H1 (cell line): ENCODE measurements around the gene ZFP57. TPM values are rescaled to one million over a fixed set of nuclear protein-coding genes. Genes with fewer than 3 reads are reported as not detected.
A peak's percentile ranks its signal among the peaks of the same experiment; 100 is the strongest.

Experiments
- CTCF ChIA-PET: fragments of 300-600 bp; sonication (Branson Sonifier 250); formaldehyde crosslinking; loops from one replicate; lab custom pipeline; 2021; ENCODE audit not compliant: partially characterized antibody; lab: Charles Lee
- POLR2A ChIA-PET: fragments of 300-600 bp; sonication (Branson Sonifier 250); formaldehyde crosslinking; loops from one replicate; lab custom pipeline; 2021; ENCODE audit warnings: inconsistent platforms; ENCODE audit not compliant: partially characterized antibody; lab: Charles Lee
- DNase-seq, 2 experiments: peaks; one replicate each; pipeline versions ENCODE4 v3.0.0 to v3.0.0-alpha.2; 2010 to 2022; ENCODE audit warnings: low spot score in 2 of 2, low read depth in 1 of 2, mixed read lengths in 1 of 2
- FAIRE-seq: peaks from 2 replicates; lab custom pipeline; 2011; peaks lifted over from hg19 to GRCh38; lab: Jason Lieb, UNC
- H2AFZ ChIP-seq: 2 replicates; pipeline ENCODE4 v1.8.1; 2012; ENCODE audit warnings: low read length, inconsistent platforms
- H2AK5ac ChIP-seq: 2 replicates; pipeline ENCODE4 v1.6.1; 2013; ENCODE audit warnings: low read depth, low read length
- H2BK120ac ChIP-seq: replicated peaks from 2 replicates; pipeline ENCODE3; 2013; ENCODE audit warnings: low read depth, low read length, inconsistent platforms
- H2BK12ac ChIP-seq: 2 replicates; pipeline ENCODE4 v1.6.1; 2013; ENCODE audit warnings: low read depth, low read length
- H2BK15ac ChIP-seq: 2 replicates; pipeline ENCODE4 v1.6.1; 2013; ENCODE audit warnings: low read length
- H2BK20ac ChIP-seq: 2 replicates; pipeline ENCODE4 v1.6.1; 2013; ENCODE audit warnings: low read length
- H2BK5ac ChIP-seq: 2 replicates; pipeline ENCODE4 v1.6.1; 2013; ENCODE audit warnings: low read depth, low read length
- H3K14ac ChIP-seq: 2 replicates; pipeline ENCODE4 v1.6.1; 2013; ENCODE audit warnings: inconsistent platforms; ENCODE audit not compliant: insufficient read length
- H3K18ac ChIP-seq: 2 replicates; pipeline ENCODE4 v1.6.1; 2013; ENCODE audit warnings: low read length; ENCODE audit errors: extremely low read depth
- H3K23ac ChIP-seq: 2 replicates; pipeline ENCODE4 v1.6.1; 2013; ENCODE audit warnings: inconsistent platforms; ENCODE audit not compliant: insufficient read length
- H3K23me2 ChIP-seq: 2 replicates; pipeline ENCODE4 v1.6.1; 2013; ENCODE audit warnings: low read depth, low read length
- H3K27ac ChIP-seq: 2 replicates; pipeline ENCODE4 v1.6.1; 2011; ENCODE audit warnings: low read depth, low read length, inconsistent platforms
- H3K27me3 ChIP-seq, 4 experiments: replicated peaks in 1 of 4; 1 replicate in 1 of 4; 2 replicates in 3 of 4; pipeline versions ENCODE4 v1.6.1 to v1.8.1; 2011 to 2013; ENCODE audit warnings: low read length in 3 of 4, mild to moderate bottlenecking in 3 of 4, inconsistent platforms in 2 of 4, mixed read lengths in 2 of 4, moderate library complexity in 1 of 4; ENCODE audit not compliant: control insufficient read depth in 3 of 4, insufficient read depth in 3 of 4; ENCODE audit errors: extremely low read depth in 1 of 4
- H3K36me3 ChIP-seq, 4 experiments: 2 replicates each; pipeline versions ENCODE4 v1.6.1 to v1.8.1; 2011 to 2013; ENCODE audit warnings: mild to moderate bottlenecking in 4 of 4, low read length in 3 of 4, moderate library complexity in 2 of 4, control low read depth in 1 of 4, inconsistent platforms in 1 of 4; ENCODE audit not compliant: insufficient read depth in 4 of 4, control insufficient read depth in 2 of 4
- H3K4ac ChIP-seq: replicated peaks from 2 replicates; pipeline ENCODE3; 2013; ENCODE audit warnings: low read length, low read depth, mixed read lengths, inconsistent platforms; ENCODE audit not compliant: insufficient read length
- H3K4me1 ChIP-seq, 4 experiments: replicated peaks in 1 of 4; 1 replicate in 1 of 4; 2 replicates in 3 of 4; pipeline versions ENCODE4 v1.6.1 to v1.8.1; 2011 to 2013; ENCODE audit warnings: low read length in 3 of 4, inconsistent platforms in 2 of 4, mixed read lengths in 1 of 4; ENCODE audit not compliant: insufficient read depth in 4 of 4, control insufficient read depth in 3 of 4
- H3K4me2 ChIP-seq, 2 experiments: 2 replicates each; pipeline versions ENCODE4 v1.6.1 to v1.8.1; 2011 to 2013; ENCODE audit warnings: low read depth in 2 of 2, low read length in 2 of 2, control low read depth in 1 of 2, inconsistent platforms in 1 of 2, mild to moderate bottlenecking in 1 of 2; ENCODE audit not compliant: insufficient read depth in 1 of 2
- H3K4me3 ChIP-seq, 4 experiments: fragments of 200-600, 300-600 bp in 1 of 4; sonication (generic), shearing (Covaris generic), sonication (Bioruptor Twin) in 1 of 4; 2 replicates each; pipeline versions ENCODE4 v1.5.1 to v1.8.1; 2011 to 2016; ENCODE audit warnings: low read length in 4 of 4, low read depth in 3 of 4, control low read depth in 2 of 4, inconsistent platforms in 2 of 4, mild to moderate bottlenecking in 2 of 4, mixed read lengths in 1 of 4, moderate library complexity in 1 of 4; ENCODE audit not compliant: insufficient read depth in 2 of 4; ENCODE audit errors: extremely low read depth in 1 of 4
- H3K56ac ChIP-seq: replicated peaks from 2 replicates; pipeline ENCODE3; 2013; ENCODE audit warnings: low read depth, mild to moderate bottlenecking, mixed read lengths, low read length, inconsistent platforms; ENCODE audit not compliant: insufficient read length
- H3K79me1 ChIP-seq: 2 replicates; pipeline ENCODE4 v1.6.1; 2013; ENCODE audit warnings: low read depth, low read length, control low read depth
- H3K79me2 ChIP-seq, 2 experiments: 2 replicates each; pipeline versions ENCODE4 v1.6.1 to v1.8.1; 2012 to 2013; ENCODE audit warnings: low read length in 2 of 2, mild to moderate bottlenecking in 2 of 2, inconsistent platforms in 1 of 2; ENCODE audit not compliant: insufficient read depth in 2 of 2, control insufficient read depth in 1 of 2
- H3K9ac ChIP-seq, 4 experiments: replicated peaks in 1 of 4; 1 replicate in 1 of 4; 2 replicates in 3 of 4; pipeline versions ENCODE4 v1.6.1 to v1.8.1; 2011 to 2013; ENCODE audit warnings: low read depth in 3 of 4, low read length in 3 of 4, control low read depth in 2 of 4, mild to moderate bottlenecking in 2 of 4, moderate library complexity in 2 of 4, inconsistent platforms in 1 of 4; ENCODE audit errors: extremely low read depth in 1 of 4
- H3K9me3 ChIP-seq, 2 experiments: 2 replicates each; pipeline versions ENCODE4 v1.6.1 to v1.8.1; 2012 to 2013; ENCODE audit warnings: mild to moderate bottlenecking in 2 of 2, moderate library complexity in 2 of 2, control low read depth in 1 of 2, inconsistent platforms in 1 of 2, low read depth in 1 of 2, low read length in 1 of 2, mixed read lengths in 1 of 2; ENCODE audit not compliant: insufficient read depth in 2 of 2
- H4K20me1 ChIP-seq, 2 experiments: replicated peaks in 1 of 2; 2 replicates each; pipeline versions ENCODE3 to v1.8.1; 2011 to 2013; ENCODE audit warnings: inconsistent platforms in 2 of 2, low read length in 2 of 2, mild to moderate bottlenecking in 1 of 2; ENCODE audit not compliant: insufficient read depth in 2 of 2, control insufficient read depth in 1 of 2
- H4K5ac ChIP-seq: 2 replicates; pipeline ENCODE4 v1.6.1; 2013; ENCODE audit warnings: low read length, low read depth, mixed read lengths, inconsistent platforms; ENCODE audit not compliant: insufficient read length
- H4K8ac ChIP-seq: 2 replicates; pipeline ENCODE4 v1.8.0; 2013; ENCODE audit warnings: mild to moderate bottlenecking, moderate library complexity, low read length, inconsistent platforms; ENCODE audit not compliant: insufficient read depth; ENCODE audit errors: extremely low read depth
- H4K91ac ChIP-seq: replicated peaks from 2 replicates; pipeline ENCODE3; 2013; ENCODE audit warnings: low read length, mixed read lengths, inconsistent platforms; ENCODE audit not compliant: insufficient read length
- EZH2 ChIP-seq: fragments of 200-600 bp; sonication (generic); IDR thresholded peaks from 2 replicates; pipeline ENCODE4 v1.7.1; 2012; ENCODE audit warnings: low read depth, mild to moderate bottlenecking, moderate library complexity, low read length, inconsistent platforms; ENCODE audit not compliant: severe bottlenecking
- HDAC6 ChIP-seq: IDR thresholded peaks from one replicate; pipeline ENCODE4 v1.7.1; 2012; ENCODE audit warnings: low read depth, mild to moderate bottlenecking, inconsistent platforms, low read length, moderate library complexity
- KDM4A ChIP-seq: IDR thresholded peaks from one replicate; pipeline ENCODE4 v1.7.1; 2012; ENCODE audit warnings: low read depth, mild to moderate bottlenecking, moderate library complexity, low read length, inconsistent platforms; ENCODE audit not compliant: severe bottlenecking
- NANOG ChIP-seq: IDR thresholded peaks from 2 replicates; pipeline ENCODE4 v1.6.1; 2011; ENCODE audit warnings: low read length, low read depth, mild to moderate bottlenecking, inconsistent platforms; ENCODE audit not compliant: insufficient read depth, poor library complexity, severe bottlenecking
- RXRA ChIP-seq: IDR thresholded peaks from 2 replicates; pipeline ENCODE4 v1.6.1; 2011; ENCODE audit warnings: low read depth, mild to moderate bottlenecking, low read length, moderate library complexity; ENCODE audit not compliant: insufficient read depth
- SIRT6 ChIP-seq: IDR thresholded peaks from one replicate; pipeline ENCODE4 v1.7.1; 2012; ENCODE audit warnings: low read length, inconsistent platforms
- WGBS, 2 experiments: shearing (Covaris generic) in 1 of 2; methylation state at CpG; one replicate each; pipeline versions ENCODE4 v1.1.6 to v1.1.7; 2013 to 2015; ENCODE audit warnings: low lambda C conversion rate in 2 of 2, mixed read lengths in 2 of 2, inconsistent platforms in 1 of 2, low coverage in 1 of 2, missing lambda C conversion rate in 1 of 2; ENCODE audit not compliant: insufficient replicate concordance in 2 of 2, insufficient coverage in 1 of 2, insufficient read length in 1 of 2; ENCODE audit errors: extremely low coverage in 1 of 2, missing lambda C conversion rate in 1 of 2; 5-methylcytosine and 5-hydroxymethylcytosine counted together
- polyA plus RNA-seq, 7 experiments: library from polyadenylated mRNA; depleted of rRNA in 3 of 7; stranded (reverse) in 5 of 7; unstranded in 2 of 7; fragments of >200 nt in 5 of 7; fragments of 200-250 nt in 2 of 7; gene quantifications; 1 replicate in 5 of 7; 2 replicates in 1 of 7; 4 replicates in 1 of 7; pipeline versions ENCODE4 v1.2.1 to v1.2.3, GENCODE V29; 2011 to 2013; ENCODE audit warnings: missing spikeins in 2 of 7, mixed read lengths in 2 of 7
- total RNA-seq: library from RNA; stranded (reverse); fragmentation: NEBNext Ultra II Directional; extraction: Animal tissue kit (Norgen Biotek cat#: 25700); gene quantifications from 2 replicates; pipeline ENCODE4 v1.2.1, GENCODE V29; 2021

The ZFP57 gene
- total and polyA plus RNA-seq, 2 of the 8 experiments (the other 6 are each of a cell fraction or from before 2014, with no cell fraction given): 0.85 to 1.2 TPM

GRCh38 chr6:29679962-29680361, 990 bp downstream of the ZFP57 start:
- no peak overlapping the region for H3K4ac ChIP-seq
- H2BK20ac ChIP-seq: peak overlapping the region; percentile 80; the same call in 1 of the 2 replicates
- H3K79me2 ChIP-seq: no peaks in the 10 kb centered on the region
- POLR2A ChIA-PET: interaction anchor here (0.7 kb wide), 1 partner anchor 30 kb away, joined by 3 read pairs; no protein-coding TSS in a partner anchor
- no peak for TF ChIP-seq NANOG
- TF ChIP-seq KDM4A: no peak
- TF ChIP-seq RXRA: no peak
- TF ChIP-seq HDAC6: no peak
- TF ChIP-seq SIRT6: no peak
- TF ChIP-seq EZH2: no peak
- no peaks in the 10 kb centered on the region for H3K79me1 ChIP-seq
- peak overlapping the region; percentile 52; the same call in 1 of the 2 replicates for H2AFZ ChIP-seq
- H4K91ac ChIP-seq: peak overlapping the region; percentile 44
- no peak overlapping the region for H3K9ac ChIP-seq
- no peaks in the 10 kb centered on the region for H3K23me2 ChIP-seq
- H4K20me1 ChIP-seq: no peaks in the 10 kb centered on the region
- peak overlapping the region; percentile 81; the same call in 1 of the 2 replicates for H2BK12ac ChIP-seq
- peaks cover 0 to 8% (median 1%) of the 10 kb centered on the region in 4 experiments; a peak in 4 of 7 replicates for H3K4me1 ChIP-seq
- no peak overlapping the region for H3K4me3 ChIP-seq
- H3K56ac ChIP-seq: peak overlapping the region; percentile 3
- CTCF ChIA-PET: interaction anchor here (1.0 to 12.7 kb wide), 3 partner anchors 9 to 24 kb away, joined by 3 to 502 read pairs (median 5); partner anchors contain the start of gene MOG
- 93% methylated on average over 13 of the region's 13 CpGs; no CpG with 5 or more reads in 1 of the 2 experiments for WGBS, 2 experiments
- H3K4me2 ChIP-seq: no peak overlapping the region
- no peak for DNase-seq
- peak overlapping the region; percentile 77 for H2BK120ac ChIP-seq
- H2AK5ac ChIP-seq: peak overlapping the region; percentile 86; the same call in 1 of the 2 replicates
- no peak overlapping the region for H2BK15ac ChIP-seq
- peaks cover 0 to 3% of the 10 kb centered on the region in 2 experiments; a peak in 2 of 4 replicates for H3K9me3 ChIP-seq
- H3K23ac ChIP-seq: no peak overlapping the region
- 0 out of 2 replicates have a peak overlapping the region, but pooled peaks have one; percentile 76 for H3K18ac ChIP-seq
- H3K36me3 ChIP-seq: no peaks in the 10 kb centered on the region
- peak overlapping the region; percentile 80 for H2BK5ac ChIP-seq
- H3K27ac ChIP-seq: no peak overlapping the region
- no peak overlapping the region for H4K5ac ChIP-seq
- H4K8ac ChIP-seq: peak overlapping the region; percentile 29; the same call in 1 of the 2 replicates
- no peaks in the 10 kb centered on the region for H3K27me3 ChIP-seq
- no peak for FAIRE-seq
- H3K14ac ChIP-seq: no peak overlapping the region
